Fibroblast of pulmonary artery (primary cell): ENCODE measurements around the gene STRIT1.
A peak's percentile ranks its signal among the peaks of the same experiment; 100 is the strongest.

Experiments
- DNase-seq: peaks from one replicate; pipeline ENCODE4 v3.0.0-alpha.2; 2010; ENCODE audit warnings: low read depth
- H3K4me3 ChIP-seq: replicated peaks from 2 replicates; pipeline ENCODE4 v1.5.1; 2011; ENCODE audit warnings: low read depth, mild to moderate bottlenecking, control low read depth, low read length, moderate library complexity
- TF ChIP-seq, protein P1 (sequence below): IDR thresholded peaks from 2 replicates; pipeline ENCODE4 v1.5.1; 2011; ENCODE audit warnings: mild to moderate bottlenecking, control low read depth, low read length, inconsistent platforms; ENCODE audit errors: missing control alignments

The STRIT1 gene

DNA sequence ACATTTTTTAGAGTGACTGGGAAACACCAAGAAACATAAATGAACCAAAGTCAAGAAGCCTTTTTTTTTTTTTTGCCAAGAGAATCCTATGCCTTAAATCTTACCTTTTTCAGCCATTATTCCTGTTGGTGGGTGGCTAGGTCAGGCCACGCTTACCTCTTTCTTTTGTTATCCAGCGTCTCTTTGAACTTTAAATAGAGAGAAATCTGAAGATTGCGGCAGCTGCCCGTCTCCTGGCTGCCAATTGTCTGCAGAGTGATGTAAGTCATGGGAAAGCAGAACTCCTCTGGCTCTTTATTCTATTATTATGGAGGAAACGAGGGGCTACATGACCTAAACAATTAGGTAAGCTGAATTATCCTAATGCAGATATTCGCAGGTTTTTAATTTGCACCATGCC lies at the start of gene STRIT1:
Gene STRIT1, minus strand, starts transcription at position 168 of the 400 bp plus-strand sequence.
- TF ChIP-seq, protein P1, sequence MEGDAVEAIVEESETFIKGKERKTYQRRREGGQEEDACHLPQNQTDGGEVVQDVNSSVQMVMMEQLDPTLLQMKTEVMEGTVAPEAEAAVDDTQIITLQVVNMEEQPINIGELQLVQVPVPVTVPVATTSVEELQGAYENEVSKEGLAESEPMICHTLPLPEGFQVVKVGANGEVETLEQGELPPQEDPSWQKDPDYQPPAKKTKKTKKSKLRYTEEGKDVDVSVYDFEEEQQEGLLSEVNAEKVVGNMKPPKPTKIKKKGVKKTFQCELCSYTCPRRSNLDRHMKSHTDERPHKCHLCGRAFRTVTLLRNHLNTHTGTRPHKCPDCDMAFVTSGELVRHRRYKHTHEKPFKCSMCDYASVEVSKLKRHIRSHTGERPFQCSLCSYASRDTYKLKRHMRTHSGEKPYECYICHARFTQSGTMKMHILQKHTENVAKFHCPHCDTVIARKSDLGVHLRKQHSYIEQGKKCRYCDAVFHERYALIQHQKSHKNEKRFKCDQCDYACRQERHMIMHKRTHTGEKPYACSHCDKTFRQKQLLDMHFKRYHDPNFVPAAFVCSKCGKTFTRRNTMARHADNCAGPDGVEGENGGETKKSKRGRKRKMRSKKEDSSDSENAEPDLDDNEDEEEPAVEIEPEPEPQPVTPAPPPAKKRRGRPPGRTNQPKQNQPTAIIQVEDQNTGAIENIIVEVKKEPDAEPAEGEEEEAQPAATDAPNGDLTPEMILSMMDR, result no peak
- no peak for DNase-seq
- H3K4me3 ChIP-seq, result no peak within 1 kb of the TSS

GRCh38 chr3:155342344-155342743 lies 48.9 kb upstream of the STRIT1 start:
- TF ChIP-seq, protein P1, result no peak
- DNase-seq, result no peak
- no peak overlapping the region for H3K4me3 ChIP-seq

DNA sequence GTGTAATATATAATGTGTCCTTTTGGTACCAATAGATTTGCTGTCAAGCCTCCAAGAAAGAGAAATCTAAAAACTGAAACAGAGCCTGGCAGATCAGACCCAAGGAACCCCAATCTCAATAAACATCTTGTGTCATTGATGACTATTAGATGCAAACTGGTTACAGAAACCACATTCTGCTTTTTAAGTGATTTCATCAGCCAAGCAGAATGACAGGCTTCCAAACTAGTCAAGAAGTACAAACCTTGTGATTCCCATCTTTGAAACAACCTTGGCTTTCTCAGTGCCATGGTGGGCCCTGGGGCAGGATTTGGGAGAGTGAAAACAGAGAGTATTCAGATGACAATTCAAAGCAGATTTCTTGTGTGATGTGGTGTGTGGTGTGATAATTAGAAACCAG lies 45.6 kb upstream of the STRIT1 start:
- TF ChIP-seq, protein P1, result no peak
- no peak for DNase-seq
- no peak overlapping the region for H3K4me3 ChIP-seq

GRCh38 chr3:155335724-155336354 lies 42.4 kb upstream of the STRIT1 start:
- TF ChIP-seq, protein P1, result no peak
- H3K4me3 ChIP-seq, result no peak overlapping the region
- no peak for DNase-seq

- TF ChIP-seq, protein P1, result no peak
- peak; percentile 57 for DNase-seq
- H3K4me3 ChIP-seq, result no peak overlapping the region
These were observed 41.6 kb upstream of the STRIT1 start for GRCh38 chr3:155334914-155335723.

- no peak for DNase-seq
- TF ChIP-seq, protein P1, result no peak
- no peak overlapping the region for H3K4me3 ChIP-seq
These were observed 40.9 kb upstream of the STRIT1 start for GRCh38 chr3:155334215-155334913.
